CD4-positive, alpha-beta T cell treated with Interleukin-1 beta for 1 hour (primary cell): ENCODE data around the gene MVD.
A peak's percentile ranks its signal among the peaks of the same experiment; 100 is the strongest.

ENCODE experiments used
- DNase-seq, 2 donors: peaks; one replicate each; pipeline ENCODE4 v3.0.0-alpha.2; 2020 to 2022

Gene MVD, protein sequence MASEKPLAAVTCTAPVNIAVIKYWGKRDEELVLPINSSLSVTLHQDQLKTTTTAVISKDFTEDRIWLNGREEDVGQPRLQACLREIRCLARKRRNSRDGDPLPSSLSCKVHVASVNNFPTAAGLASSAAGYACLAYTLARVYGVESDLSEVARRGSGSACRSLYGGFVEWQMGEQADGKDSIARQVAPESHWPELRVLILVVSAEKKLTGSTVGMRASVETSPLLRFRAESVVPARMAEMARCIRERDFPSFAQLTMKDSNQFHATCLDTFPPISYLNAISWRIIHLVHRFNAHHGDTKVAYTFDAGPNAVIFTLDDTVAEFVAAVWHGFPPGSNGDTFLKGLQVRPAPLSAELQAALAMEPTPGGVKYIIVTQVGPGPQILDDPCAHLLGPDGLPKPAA

DNA sequence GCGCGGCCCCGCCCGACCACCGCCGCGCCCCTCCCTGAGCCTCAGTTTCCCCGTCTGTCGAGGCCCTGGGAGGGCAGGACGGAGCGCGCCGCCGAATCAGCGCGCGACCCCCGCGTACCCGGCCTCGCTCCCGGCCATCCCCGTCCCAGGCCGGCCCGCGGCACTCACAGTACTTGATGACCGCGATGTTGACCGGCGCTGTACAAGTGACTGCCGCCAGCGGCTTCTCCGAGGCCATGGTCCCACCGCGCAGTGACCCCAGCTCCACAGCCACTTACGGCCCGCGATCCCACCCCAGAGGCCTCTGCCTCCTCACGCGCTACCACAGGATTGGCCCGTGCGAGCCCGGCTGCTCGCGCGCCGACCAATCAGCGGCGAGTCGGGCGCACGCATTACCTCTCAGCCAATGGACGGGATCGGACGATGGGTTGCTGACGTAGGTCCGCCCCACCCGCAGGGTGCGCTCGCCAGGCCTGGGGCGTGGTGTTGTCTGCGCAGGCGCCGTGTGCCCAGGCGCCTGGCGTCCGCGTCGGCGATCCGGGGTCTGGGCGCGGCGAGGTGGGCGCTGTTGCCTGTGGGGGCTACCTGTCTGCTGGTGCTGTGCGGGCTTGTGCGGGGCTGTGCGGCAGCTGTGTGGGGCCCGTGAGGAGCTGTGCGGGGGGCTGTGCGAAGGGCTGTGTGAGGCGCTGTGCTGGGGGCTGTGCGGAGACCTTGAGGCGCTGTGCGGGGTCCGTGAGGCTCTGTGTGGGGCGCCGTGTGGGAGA is at the start of gene MVD:
MVD (minus strand) TSS at position 249 of the 764 bp plus-strand sequence; CDS start at position 238, 11 bp downstream.
- DNase-seq = peak; percentile 96 to 97

GRCh38 chr16:88712362-88712979 is 49.6 kb upstream of the MVD start:
- DNase-seq = no peak

DNA sequence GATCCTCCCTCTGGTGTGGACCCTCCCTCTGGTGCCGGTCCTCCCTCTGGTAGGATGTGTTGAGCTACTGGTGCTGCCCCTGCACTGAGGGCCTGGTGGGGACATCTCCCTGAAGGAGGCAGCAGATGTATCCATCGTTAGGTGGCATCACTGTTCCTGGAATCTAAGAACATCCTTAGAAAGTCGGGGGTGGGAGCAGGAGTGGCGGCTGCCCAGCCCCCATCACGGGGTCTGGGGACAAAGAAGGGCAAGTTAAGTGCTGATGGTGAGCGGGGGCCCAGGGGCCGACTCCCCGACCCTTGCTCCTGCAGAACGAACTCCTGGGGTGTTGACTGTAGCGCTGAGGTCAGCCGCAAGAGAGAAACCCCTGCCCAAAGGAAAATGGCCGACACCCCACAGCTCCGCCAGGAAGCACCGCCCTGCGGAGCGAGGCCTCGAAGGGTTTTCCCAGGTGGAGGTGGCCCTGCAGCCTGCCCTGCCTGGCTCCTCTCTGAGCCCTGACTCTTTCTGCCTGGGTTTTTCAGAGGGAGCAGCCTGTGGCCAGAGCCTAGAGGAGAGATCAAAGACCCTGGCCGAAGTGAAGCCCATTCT is 49.0 kb upstream of the MVD start:
- no peak for DNase-seq

DNA sequence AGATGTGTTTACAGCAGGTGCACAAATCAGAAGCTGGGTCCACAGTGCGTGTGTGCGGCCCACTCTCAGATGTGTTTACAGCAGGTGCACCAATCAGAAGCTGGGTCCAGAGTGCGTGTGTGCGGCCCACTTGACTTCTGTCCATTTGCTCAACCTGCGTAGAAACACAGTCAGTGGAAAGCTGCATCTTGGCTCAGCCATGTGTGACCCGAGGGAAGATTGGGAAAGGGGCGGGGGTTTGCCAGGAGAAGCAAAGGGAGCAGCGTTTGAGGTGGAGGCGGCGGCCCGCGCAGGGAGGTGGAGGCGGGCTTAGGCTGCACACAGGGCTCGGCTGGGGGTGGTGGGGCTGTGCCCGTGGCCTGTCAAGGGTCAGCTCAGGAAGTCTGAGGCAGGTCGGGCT is 47.7 kb upstream of the MVD start:
- no peak for DNase-seq

GRCh38 chr16:88706965-88707826 is 44.3 kb upstream of the MVD start:
- no peak for DNase-seq

DNA sequence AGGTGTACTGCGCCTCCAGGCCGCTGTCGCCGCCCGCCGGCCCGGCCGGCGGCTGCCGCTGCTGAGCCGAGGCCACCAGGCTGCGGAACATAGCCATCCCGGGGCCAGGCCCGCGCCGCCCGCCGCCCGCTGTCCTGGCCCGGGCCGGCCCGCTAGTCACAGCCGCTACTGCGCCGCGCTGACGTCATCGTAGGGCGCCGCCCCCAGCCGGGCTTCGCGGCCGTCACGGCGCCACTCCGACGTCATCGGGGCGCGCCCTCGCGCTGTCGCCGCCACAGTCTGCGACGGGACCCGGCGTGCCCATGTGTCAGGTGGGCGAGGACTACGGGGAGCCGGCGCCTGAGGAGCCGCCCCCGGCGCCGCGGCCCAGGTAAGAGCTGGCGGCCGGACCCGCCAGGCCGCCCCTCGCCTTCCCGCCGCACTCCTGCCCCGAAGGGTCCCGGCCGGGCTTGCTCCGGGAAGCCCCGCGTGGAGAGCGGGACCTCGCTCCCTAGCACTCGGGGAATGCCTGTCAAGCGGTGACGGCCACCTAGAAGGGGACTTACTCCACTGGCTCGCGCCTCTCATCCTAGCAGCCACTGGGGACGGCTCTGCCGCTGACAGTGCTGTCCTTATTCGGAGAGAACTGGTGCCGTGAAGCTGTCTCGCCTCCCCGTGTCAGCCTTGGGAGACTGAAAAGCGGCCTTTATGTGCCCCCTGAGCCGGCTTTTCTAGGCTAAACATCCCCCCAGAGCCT is 43.5 kb upstream of the MVD start, which contains the start of the genes CTU2 and RNF166:
CTU2 (plus strand) TSS at position 275 of the 736 bp plus-strand sequence; CDS start at position 303, 28 bp downstream.
RNF166 (minus strand) TSS at position 180 of the 736 bp plus-strand sequence; CDS start at position 97, 83 bp downstream.
- peak; percentile 90 to 91 for DNase-seq

DNA sequence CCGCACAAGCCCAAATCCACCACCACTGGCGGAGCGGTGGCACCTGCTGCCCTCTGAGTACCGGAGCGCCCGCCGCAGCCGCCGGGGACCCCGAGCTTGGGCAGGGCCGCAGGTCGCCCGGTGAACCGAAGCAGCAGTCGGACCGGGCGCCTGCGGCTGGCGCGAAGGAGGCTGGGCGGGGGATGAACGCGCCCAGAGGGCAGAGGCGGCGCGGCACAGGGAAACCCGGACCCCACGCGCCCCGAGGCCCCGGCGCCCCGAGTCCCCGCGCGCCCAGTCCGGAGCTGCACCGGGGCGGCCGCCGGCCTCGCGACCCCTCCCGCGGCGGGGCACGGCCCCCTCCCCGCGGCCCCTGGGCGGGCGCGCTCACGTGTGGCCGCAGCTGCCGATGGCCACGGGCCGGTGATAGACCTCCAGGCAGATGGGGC is 42.9 kb upstream of the MVD start:
- DNase-seq = peak in 1 of 2 donors; percentile 23

DNA sequence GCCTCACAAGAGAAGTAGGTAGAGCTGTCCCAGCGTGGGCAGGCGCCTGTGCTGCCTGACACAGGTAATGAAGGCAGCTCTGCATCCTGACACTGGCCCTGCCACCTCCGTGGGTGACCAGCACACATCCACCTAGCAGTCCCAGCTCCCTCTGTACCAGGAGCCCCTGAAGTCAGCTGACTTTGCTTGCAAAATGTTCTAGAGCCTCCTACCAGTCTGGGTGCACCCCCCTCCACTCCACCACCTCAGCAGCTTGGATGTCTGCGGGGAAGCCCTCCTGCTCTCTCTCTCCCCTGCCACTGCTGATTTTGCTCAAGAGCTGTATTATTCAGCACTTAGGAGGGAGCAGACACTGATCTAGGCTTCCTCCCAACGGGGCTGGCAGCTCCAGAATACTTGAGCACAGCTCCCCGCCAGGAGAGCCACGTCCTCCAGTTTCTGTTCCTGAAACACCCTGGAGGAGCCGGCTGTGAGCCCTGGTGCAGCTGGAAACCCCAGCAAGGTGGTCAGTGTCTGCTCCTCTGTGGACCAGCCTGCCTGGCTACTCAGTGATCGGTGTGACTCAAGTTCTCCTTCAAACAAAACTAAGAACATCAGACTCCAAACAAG is 42.3 kb upstream of the MVD start:
- DNase-seq = peak; percentile 41

GRCh38 chr16:88703486-88704309 is 40.8 kb upstream of the MVD start:
- DNase-seq = peak; percentile 67 to 74

DNA sequence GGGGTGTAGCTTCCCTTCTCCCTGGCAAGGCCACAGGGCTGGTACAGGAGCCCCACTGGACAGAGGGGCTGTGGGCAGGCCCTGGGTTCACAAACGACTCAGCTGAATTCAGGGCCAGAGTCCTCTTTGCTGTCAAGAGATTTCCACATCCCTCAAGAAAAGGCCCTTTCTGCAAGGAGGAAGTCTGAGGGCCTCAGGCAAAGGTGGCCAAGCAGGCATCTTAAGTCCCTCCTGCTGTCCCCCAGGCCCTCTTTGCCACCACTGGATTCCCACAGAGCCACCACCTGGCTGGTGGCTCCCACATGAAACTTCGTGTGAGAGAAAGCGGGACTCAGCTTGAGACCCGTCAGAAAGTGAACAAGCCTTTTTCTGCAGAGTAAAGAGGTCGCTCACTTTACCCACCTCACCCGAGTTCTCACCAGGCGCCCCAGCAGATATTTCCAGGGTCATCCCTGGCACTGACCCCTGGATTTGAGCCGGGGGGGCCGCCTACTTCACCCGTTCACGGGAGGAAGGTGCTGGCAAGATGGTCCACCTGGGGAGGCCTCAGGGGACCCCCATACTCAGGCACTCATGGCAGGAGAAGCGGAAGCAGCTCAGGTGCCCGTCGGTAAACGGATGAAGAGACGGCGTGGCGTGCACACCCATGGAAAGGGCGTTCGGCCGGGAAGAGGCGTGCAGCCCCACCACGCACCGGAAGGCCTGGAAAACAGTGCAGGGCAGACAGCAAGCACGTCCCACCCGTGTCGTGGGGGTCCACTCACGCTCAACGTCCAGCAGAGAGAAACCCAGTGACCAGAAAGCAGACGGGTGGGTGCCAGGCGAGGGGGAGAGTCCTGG is 39.7 kb upstream of the MVD start:
- no peak for DNase-seq

DNA sequence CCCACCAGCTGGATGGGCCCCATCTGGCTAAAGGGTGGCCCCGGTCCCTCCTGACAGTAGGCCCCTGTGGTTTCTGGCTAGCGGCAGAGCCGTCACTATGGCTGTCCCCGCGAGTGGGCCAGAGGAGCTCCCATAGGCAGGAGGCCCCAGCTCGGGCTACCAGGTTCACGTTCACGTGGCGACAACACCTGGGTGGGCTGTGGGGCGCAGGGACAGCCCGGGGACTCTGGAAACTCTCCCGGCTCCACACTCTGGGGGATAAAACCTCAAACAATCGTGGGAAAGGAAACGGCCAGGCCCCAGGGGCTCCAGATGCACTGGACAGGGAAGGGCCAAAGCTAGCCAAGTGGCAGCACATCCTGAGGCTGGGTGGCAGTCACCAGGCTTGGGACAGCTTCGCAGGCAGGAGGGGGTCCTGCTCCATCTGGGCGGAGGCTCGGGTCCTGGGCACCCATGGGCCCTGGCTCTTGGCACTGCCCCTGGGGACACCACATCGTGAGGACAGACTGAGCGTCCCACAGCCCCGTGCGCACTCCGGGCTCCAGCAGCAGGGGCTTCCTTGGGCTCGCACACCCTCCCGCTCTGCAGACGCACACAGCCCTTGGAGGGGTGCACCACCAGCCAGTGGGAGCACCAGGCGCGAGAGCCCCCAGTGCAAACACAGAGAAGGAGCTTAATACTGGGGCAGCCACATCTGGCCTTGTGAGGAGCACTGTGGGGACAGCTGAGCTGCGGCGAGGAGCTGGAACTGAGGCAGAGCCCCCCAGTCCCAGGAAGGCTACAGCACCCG is 38.9 kb upstream of the MVD start:
- no peak for DNase-seq

DNA sequence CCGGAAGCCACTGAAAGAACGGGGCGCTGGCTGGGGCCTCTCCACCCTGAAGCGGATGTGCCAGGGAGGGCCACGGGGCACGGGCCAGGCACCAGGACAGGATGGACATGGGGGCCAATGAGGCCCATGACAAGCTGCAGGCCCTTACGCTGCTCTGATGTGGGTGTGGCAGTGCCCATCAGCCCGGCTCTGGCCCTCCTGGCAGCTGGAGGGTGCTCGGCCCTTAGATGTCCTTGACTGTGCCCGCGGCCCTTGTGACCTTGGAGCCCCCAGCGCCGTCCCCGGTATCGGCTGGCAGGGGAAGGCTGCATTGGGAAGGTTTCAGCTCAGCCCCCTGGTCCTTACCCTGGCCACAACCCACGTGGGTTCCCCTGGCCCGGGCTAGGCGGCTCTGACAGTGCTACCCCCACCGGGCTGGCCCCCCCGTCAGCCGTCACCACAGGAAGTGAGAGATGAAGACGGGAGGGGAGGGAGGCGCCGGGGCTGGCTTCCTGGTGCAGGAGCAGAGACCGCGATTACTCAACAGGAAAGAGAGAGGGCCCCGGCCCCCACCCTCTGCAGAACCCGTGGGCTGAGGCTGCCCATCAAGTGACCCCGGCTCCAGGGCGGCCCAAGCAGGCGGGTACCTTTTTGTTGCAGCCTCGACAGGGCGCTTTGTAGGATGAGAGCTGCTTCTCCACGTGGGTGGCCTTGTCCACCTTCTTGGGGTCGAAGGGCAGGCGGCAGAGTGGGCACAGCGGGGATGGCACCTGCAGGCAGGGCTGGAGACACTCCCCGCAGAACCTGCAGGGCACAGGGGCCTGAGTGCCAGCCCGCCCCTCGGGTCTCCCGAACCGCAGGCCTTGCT is 38.0 kb upstream of the MVD start:
- peak; percentile 93 to 95 for DNase-seq

DNA sequence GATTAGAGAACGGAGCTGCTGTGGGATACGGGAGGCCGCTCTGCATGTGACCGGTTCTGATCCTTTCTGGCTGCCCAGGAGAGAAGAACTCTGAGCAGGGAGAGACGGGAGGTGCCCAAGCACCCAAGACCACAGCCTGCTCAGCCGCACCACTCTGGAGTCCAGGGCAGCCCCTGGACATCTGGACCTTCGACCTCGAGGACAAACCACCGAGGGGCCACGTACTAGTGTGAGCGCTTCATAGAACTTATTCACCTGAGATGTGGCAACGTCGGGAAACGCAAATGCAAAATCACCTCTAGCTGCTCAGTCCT is 37.4 kb upstream of the MVD start:
- no peak for DNase-seq

- DNase-seq = no peak
These were observed 36.3 kb upstream of the MVD start for GRCh38 chr16:88699180-88699579.

- DNase-seq = no peak
These were observed 35.8 kb upstream of the MVD start for GRCh38 chr16:88698646-88699045.

DNA sequence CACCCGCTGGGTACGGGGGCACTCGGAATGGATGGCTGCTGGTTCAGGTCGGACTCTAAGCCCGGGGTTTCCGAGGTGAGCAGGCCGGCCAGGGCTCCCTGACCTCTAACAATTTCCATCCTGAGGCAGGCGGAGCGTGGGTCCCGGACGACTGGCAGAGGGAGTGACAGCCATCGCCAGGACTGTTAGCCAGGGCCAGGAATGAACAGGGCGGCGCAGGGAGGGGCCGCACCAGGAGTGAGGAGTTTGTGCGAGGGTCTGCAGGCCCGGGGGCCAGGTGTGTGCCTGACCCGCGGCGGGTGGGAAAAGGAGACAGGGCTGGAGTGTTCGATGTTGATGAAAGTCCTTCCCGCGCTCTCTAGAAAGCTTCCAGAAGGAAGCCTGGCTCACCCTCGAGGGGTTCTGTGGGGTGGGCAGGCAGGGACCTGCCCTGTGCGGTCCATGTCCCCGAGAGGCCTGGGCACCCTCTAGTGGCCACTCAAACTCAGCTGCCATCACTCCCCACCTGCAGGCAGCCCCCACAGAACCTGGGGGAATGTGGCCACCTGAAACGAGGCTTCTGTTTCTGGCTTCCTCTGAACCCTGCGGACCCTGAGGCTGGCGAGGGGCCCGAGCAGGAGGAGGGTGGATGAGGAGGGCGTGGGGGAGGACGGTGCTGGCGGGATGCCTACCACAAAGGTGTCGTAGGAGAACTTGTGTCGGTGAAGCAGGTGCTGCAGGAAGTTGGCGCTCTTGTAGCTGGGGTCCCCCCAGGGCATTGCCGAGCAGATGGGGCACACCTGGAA is 35.1 kb upstream of the MVD start:
- peak in 1 of 2 donors; percentile 25 for DNase-seq
